Naive thymus-derived CD4-positive, alpha-beta T cell (primary cell): ENCODE results near the gene MLXIPL. TPM values are rescaled to one million over a fixed set of nuclear protein-coding genes. Genes with fewer than 3 reads are reported as not detected.
"Not testable (repeated sequence)": the region's sequence is repeated elsewhere in the genome, so short reads cannot be mapped to it uniquely, and the experiment has no call there.

Experiments
- ATAC-seq: fragments of 150-1000 bp; cut with Tn5 transposase; 2 replicates; pipeline ENCODE4 v1.10.0; 2021; ENCODE audit warnings: mild to moderate bottlenecking, moderate library complexity
- CTCF ChIA-PET: fragments of 350-600 bp; sonication (Branson Sonifier 250); formaldehyde crosslinking; loops from one replicate; lab custom pipeline; 2021; ENCODE audit warnings: antibody characterized with exemption; lab: Charles Lee
- POLR2A ChIA-PET: fragments of 350-600 bp; sonication (Branson Sonifier 250); formaldehyde crosslinking; loops from one replicate; lab custom pipeline; 2021; ENCODE audit warnings: antibody characterized with exemption, inconsistent platforms; lab: Charles Lee
- DNase-seq, 9 donors: peaks; one replicate each; pipeline versions ENCODE4 v3.0.0 to v3.0.0-alpha.2; 2020 to 2022; ENCODE audit warnings: mixed read lengths in 1 of 9
- H3K27ac ChIP-seq: one replicate; pipeline ENCODE4 v1.7.0; 2013; ENCODE audit warnings: mild to moderate bottlenecking, low read depth, low read length, moderate library complexity
- H3K27me3 ChIP-seq, 2 donors: one replicate each; pipeline ENCODE4 v1.7.0; 2013; ENCODE audit warnings: low read length in 2 of 2, mild to moderate bottlenecking in 2 of 2, moderate library complexity in 2 of 2; ENCODE audit not compliant: control insufficient read depth in 2 of 2, insufficient read depth in 2 of 2
- H3K36me3 ChIP-seq, 3 experiments: 1 replicate in 2 of 3; 2 replicates in 1 of 3; pipeline ENCODE4 v1.7.0; 2013; ENCODE audit warnings: low read length in 3 of 3, mild to moderate bottlenecking in 3 of 3, moderate library complexity in 1 of 3; ENCODE audit not compliant: insufficient read depth in 3 of 3, control insufficient read depth in 2 of 3
- H3K4me1 ChIP-seq, 2 donors: one replicate each; pipeline ENCODE4 v1.7.0; 2013; ENCODE audit warnings: low read length in 2 of 2, mild to moderate bottlenecking in 2 of 2, moderate library complexity in 1 of 2; ENCODE audit not compliant: control insufficient read depth in 2 of 2, insufficient read depth in 2 of 2
- H3K4me3 ChIP-seq: 2 replicates; pipeline ENCODE4 v1.7.0; 2013; ENCODE audit warnings: mild to moderate bottlenecking, low read length
- H3K9me3 ChIP-seq, 3 experiments: 1 replicate in 2 of 3; 2 replicates in 1 of 3; pipeline ENCODE4 v1.7.0; 2013; ENCODE audit warnings: low read length in 3 of 3; ENCODE audit not compliant: control insufficient read depth in 2 of 3
- H3K27ac Mint-ChIP-seq, 9 donors: one replicate each; pipeline ENCODE4 v1.8.0; 2020 to 2022; ENCODE audit warnings: mixed read lengths in 9 of 9, mild to moderate bottlenecking in 8 of 9, moderate library complexity in 5 of 9, inconsistent platforms in 2 of 9
- H3K27me3 Mint-ChIP-seq, 5 donors: one replicate each; pipeline ENCODE4 v1.8.0; 2021 to 2022; ENCODE audit warnings: mixed read lengths in 5 of 5, mild to moderate bottlenecking in 1 of 5
- H3K36me3 Mint-ChIP-seq, 5 donors: one replicate each; pipeline ENCODE4 v1.8.0; 2020 to 2022; ENCODE audit warnings: mixed read lengths in 5 of 5, mild to moderate bottlenecking in 3 of 5, inconsistent platforms in 1 of 5
- H3K4me1 Mint-ChIP-seq, 7 donors: one replicate each; pipeline ENCODE4 v1.8.0; 2020 to 2022; ENCODE audit warnings: mixed read lengths in 7 of 7, mild to moderate bottlenecking in 3 of 7, inconsistent platforms in 1 of 7
- H3K4me3 Mint-ChIP-seq, 10 donors: one replicate each; pipeline ENCODE4 v1.8.0; 2020 to 2022; ENCODE audit warnings: mild to moderate bottlenecking in 10 of 10, mixed read lengths in 10 of 10, moderate library complexity in 6 of 10, inconsistent platforms in 2 of 10
- H3K9me3 Mint-ChIP-seq, 11 donors: one replicate each; pipeline ENCODE4 v1.8.0; 2020 to 2022; ENCODE audit warnings: mixed read lengths in 11 of 11, mild to moderate bottlenecking in 4 of 11, inconsistent platforms in 1 of 11, moderate library complexity in 1 of 11
- intact Hi-C, 2 donors: fragments of 100-400 bp; cut with micrococcal nuclease; formaldehyde crosslinking; loops; one replicate each; pipeline ENCODE4 v1.15.1; 2023
- polyA plus RNA-seq, 2 donors: library from polyadenylated mRNA; unstranded; fragments of 300-500 nt; fragmentation: Illumina TruSeq; gene quantifications; one replicate each; pipeline ENCODE4 v1.2.3, GENCODE V29; 2021
- total RNA-seq, 6 experiments: library from RNA in 5 of 6; stranded (reverse) in 5 of 6; gene quantifications; 1 replicate in 5 of 6; 2 replicates in 1 of 6; pipeline ENCODE4 v1.2.3 and lab custom pipeline; 2021 to 2026

Gene MLXIPL
- total and polyA plus RNA-seq, 7 experiments from 2014 or later: not detected

DNA sequence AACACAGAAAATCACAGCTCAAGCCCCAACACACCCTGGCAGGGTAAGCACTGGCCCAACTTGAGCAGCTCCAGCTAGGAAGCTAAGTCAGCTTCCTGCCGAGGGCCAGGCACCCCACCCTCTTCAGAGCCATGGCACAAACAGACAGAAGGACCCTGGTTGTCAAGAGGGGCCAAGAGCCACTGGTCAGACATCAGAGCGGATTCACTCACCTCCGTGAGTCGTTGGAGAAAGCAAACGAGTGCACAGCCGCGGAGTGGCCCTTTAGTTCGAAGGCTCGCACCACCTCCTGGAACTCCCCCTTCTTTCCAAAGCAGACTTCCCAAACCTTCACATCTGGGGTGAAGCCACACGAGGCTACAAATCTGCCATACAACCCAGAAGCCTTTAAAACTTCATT, 53.3 kb downstream of the MLXIPL start:
- intact Hi-C loops: loop anchor here (10.0 kb wide), 2 partner anchors 274 to 604 kb away; partner anchors contain the start of genes EIF4H (in 1 of the 2) and METTL27 (in 1 of the 2)
- Mint-ChIP-seq H3K4me3 (no peak overlapping the region), H3K4me1 (peaks cover 11 to 38% (median 29%) of the 10 kb centered on the region in 7 donors), H3K9me3 (no peaks in the 10 kb centered on the region), H3K36me3 (peaks cover 4 to 44% (median 14%) of the 10 kb centered on the region in 5 donors), H3K27me3 (no peaks in the 10 kb centered on the region), H3K27ac (peak overlapping the region in 2 of 9 donors; percentile 36 to 51)
- POLR2A ChIA-PET: no interaction called here
- CTCF ChIA-PET: interaction anchor here (0.6 kb wide), 1 partner anchor 11 kb away, joined by 3 read pairs; no protein-coding TSS in a partner anchor
- H3K27me3 ChIP-seq: no peaks in the 10 kb centered on the region
- H3K27ac ChIP-seq: no peak overlapping the region
- H3K4me3 ChIP-seq: no peak overlapping the region
- peaks cover under 1 to 13% of the 10 kb centered on the region in 2 donors for H3K4me1 ChIP-seq
- DNase-seq: no peak
- no peaks in the 10 kb centered on the region for H3K9me3 ChIP-seq
- ATAC-seq: no peak
- H3K36me3 ChIP-seq: peaks cover 6 to 59% (median 26%) of the 10 kb centered on the region in 3 experiments

- Mint-ChIP-seq H3K36me3 (peaks cover 4 to 44% (median 14%) of the 10 kb centered on the region in 5 donors), H3K9me3 (no peaks in the 10 kb centered on the region), H3K27me3 (no peaks in the 10 kb centered on the region), H3K4me3 (no peak overlapping the region), H3K27ac (no peak overlapping the region), H3K4me1 (peaks cover 11 to 43% (median 34%) of the 10 kb centered on the region in 7 donors)
- intact Hi-C loops: loop anchor here (10.0 kb wide), 2 partner anchors 274 to 604 kb away; partner anchors contain the start of genes EIF4H (in 1 of the 2) and METTL27 (in 1 of the 2)
- Histone ChIP-seq H3K9me3 (no peaks in the 10 kb centered on the region), H3K27ac (no peak overlapping the region), H3K4me1 (peaks cover 5 to 18% of the 10 kb centered on the region in 2 donors), H3K36me3 (peaks cover 6 to 59% (median 26%) of the 10 kb centered on the region in 3 experiments), H3K27me3 (no peaks in the 10 kb centered on the region), H3K4me3 (no peak overlapping the region)
- DNase-seq (no peak), ATAC-seq (no peak)
- POLR2A ChIA-PET: interaction anchor here (1.4 kb wide), 1 partner anchor 13 kb away, joined by 3 read pairs; the partner anchor contains the start of gene BCL7B
- CTCF ChIA-PET: no interaction called here
Measured at GRCh38 chr7:73570521-73570920, 53.8 kb downstream of the MLXIPL start.

DNA sequence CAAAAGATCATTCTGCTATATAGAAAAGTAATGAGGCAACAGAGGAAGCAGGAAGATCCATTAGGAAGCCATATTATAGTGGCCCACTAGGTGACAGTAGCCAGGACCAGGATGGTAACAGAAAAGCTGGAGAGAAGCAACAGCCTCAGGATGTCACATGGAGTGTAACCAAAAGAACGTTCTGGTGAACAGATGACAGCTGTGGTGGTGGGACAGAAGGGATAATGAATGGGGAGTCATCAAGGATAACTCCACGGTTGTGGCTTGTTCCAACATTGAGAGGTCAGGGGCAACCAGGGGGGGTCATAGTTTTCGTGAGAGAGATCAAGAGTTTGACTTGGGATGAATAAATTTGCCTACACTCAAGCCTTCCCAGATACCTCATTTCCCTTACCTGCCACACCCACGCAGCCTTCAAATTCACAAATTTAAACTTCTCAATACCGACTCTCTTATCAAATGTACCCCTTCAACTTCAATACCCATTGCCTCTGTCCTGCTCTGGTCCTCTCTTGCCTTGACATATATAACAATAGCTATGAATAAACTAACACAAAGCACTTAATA, 55.2 kb downstream of the MLXIPL start:
- no peak for DNase-seq
- ATAC-seq: no peak
- no peaks in the 10 kb centered on the region for H3K27me3 Mint-ChIP-seq
- no peak overlapping the region for H3K27ac ChIP-seq
- intact Hi-C loops: no loop called here
- ChIA-PET POLR2A (interaction anchor here (0.6 to 2.4 kb wide), 4 partner anchors 9 to 69 kb away, joined by 3 to 10 read pairs (median 6); partner anchors contain the start of genes BAZ1B, BCL7B and TBL2), CTCF (interaction anchor here (0.6 kb wide), 1 partner anchor 42 kb away, joined by 4 read pairs; no protein-coding TSS in a partner anchor)
- H3K9me3 ChIP-seq: no peaks in the 10 kb centered on the region
- H3K36me3 Mint-ChIP-seq: peaks cover 4 to 39% (median 10%) of the 10 kb centered on the region in 5 donors
- peaks cover 7 to 18% of the 10 kb centered on the region in 2 donors for H3K4me1 ChIP-seq
- no peaks in the 10 kb centered on the region for H3K9me3 Mint-ChIP-seq
- peaks cover 6 to 50% (median 20%) of the 10 kb centered on the region in 3 experiments for H3K36me3 ChIP-seq
- peaks cover 14 to 44% (median 33%) of the 10 kb centered on the region in 7 donors for H3K4me1 Mint-ChIP-seq
- no peak overlapping the region for H3K4me3 Mint-ChIP-seq
- H3K27me3 ChIP-seq: no peaks in the 10 kb centered on the region
- H3K4me3 ChIP-seq: no peak overlapping the region
- H3K27ac Mint-ChIP-seq: peak overlapping the region in 4 of 9 donors; percentile 4 to 48 (median 8)

DNA sequence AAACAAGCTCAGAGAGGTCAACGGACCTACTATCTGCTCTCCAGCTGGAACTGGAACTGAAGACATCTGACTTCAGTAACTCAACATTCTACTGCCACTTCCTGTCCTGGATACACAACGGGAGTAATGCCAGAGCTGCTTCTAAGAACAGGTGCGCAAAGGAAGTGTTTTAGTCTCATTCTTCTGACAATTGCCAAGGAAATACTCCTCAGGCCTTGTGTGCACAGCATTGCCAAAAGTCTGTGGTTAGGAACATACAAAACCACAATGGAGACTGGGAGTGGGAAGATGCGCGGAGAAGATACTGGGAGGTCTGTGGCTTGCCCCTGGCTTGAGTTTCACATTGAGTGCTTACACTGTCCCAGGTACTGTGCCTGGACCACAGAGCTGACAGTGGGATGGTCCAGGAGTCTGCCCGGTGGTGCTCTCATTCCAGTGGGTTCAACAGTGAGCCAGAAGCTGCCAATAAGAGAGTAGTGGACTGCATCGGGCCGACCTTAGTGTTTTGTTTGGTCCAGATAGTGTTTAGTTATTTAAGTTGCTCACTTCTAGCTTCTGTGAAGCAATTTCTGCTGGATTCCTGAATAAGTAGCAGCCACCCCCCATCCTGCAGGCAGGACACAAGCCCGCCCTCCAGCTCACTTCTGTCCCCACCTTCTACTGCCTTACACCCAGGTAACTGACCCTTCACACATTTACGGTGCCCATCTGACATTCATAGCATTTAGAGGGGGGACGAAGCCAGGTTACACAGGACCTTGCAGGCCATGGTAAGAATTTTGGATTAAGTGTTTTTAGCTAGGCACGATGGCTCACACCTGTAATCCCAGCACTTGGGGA, 56.3 kb downstream of the MLXIPL start:
- DNase-seq: no peak
- Histone ChIP-seq H3K27ac (no peak overlapping the region), H3K4me3 (no peak overlapping the region), H3K27me3 (no peaks in the 10 kb centered on the region), H3K4me1 (peaks cover 7 to 18% of the 10 kb centered on the region in 2 donors), H3K36me3 (peaks cover 6 to 39% (median 12%) of the 10 kb centered on the region in 3 experiments), H3K9me3 (no peaks in the 10 kb centered on the region)
- peak overlapping the region in 7 of 9 donors; percentile 51 to 84 (median 60) for H3K27ac Mint-ChIP-seq
- H3K9me3 Mint-ChIP-seq: no peaks in the 10 kb centered on the region
- H3K36me3 Mint-ChIP-seq: peaks cover 0 to 30% (median 5%) of the 10 kb centered on the region in 5 donors
- POLR2A ChIA-PET: interaction anchor here (1.1 to 2.4 kb wide), 4 partner anchors 9 to 46 kb away, joined by 3 to 10 read pairs (median 8); partner anchors contain the start of genes BAZ1B and TBL2
- intact Hi-C loops: no loop called here
- H3K4me3 Mint-ChIP-seq: no peak overlapping the region
- H3K27me3 Mint-ChIP-seq: no peaks in the 10 kb centered on the region
- CTCF ChIA-PET: interaction anchor here (0.6 to 1.0 kb wide), 3 partner anchors 8 to 157 kb away, joined by 3 to 4 read pairs (median 3); no protein-coding TSS in a partner anchor
- H3K4me1 Mint-ChIP-seq: peaks cover 12 to 44% (median 33%) of the 10 kb centered on the region in 7 donors
- no peak for ATAC-seq

GRCh38 chr7:73567140-73567539, 57.2 kb downstream of the MLXIPL start:
- peaks cover 6 to 30% (median 7%) of the 10 kb centered on the region in 3 experiments for H3K36me3 ChIP-seq
- Mint-ChIP-seq H3K27me3 (peaks cover 0 to 2% (median 0%) of the 10 kb centered on the region in 5 donors), H3K9me3 (no peaks in the 10 kb centered on the region), H3K4me1 (peaks cover 12 to 44% (median 33%) of the 10 kb centered on the region in 7 donors), H3K4me3 (peak overlapping the region in 1 of 10 donors; percentile 88), H3K36me3 (peaks cover 0 to 22% (median 5%) of the 10 kb centered on the region in 5 donors), H3K27ac (peak overlapping the region in 3 of 9 donors; percentile 25 to 84 (median 60))
- intact Hi-C loops: no loop called here
- no peaks in the 10 kb centered on the region for H3K27me3 ChIP-seq
- DNase-seq: no peak
- ATAC-seq: no peak
- H3K27ac ChIP-seq: no peak overlapping the region
- H3K4me1 ChIP-seq: peaks cover 7 to 18% of the 10 kb centered on the region in 2 donors
- ChIA-PET CTCF (interaction anchor here (0.8 kb wide), 1 partner anchor 158 kb away, joined by 3 read pairs; no protein-coding TSS in a partner anchor), POLR2A (interaction anchor here (1.6 to 2.4 kb wide), 5 partner anchors 8 to 45 kb away, joined by 8 to 22 read pairs (median 10); partner anchors contain the start of genes BAZ1B, BCL7B and TBL2)
- no peak overlapping the region for H3K4me3 ChIP-seq
- no peaks in the 10 kb centered on the region for H3K9me3 ChIP-seq

DNA sequence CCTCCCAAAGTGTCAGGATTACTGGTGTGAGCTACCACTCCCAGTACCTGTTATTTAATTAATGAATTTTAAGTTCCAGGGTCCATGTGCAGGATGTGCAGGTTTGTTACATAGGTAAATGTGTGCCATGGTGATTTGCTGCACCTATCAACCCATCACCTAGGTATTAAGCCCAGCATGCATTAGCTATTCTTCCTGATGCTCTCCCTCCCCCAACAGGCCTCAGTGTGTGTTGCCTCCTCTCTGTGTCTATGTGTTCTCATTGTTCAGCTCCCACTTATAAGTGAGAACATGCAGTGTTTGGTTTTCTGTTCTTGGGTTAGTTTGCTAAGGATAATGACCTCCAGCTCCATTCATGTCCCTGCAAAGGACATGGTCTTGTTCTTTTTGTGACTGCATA, 57.9 kb downstream of the MLXIPL start:
- POLR2A ChIA-PET: interaction anchor here (0.6 to 2.3 kb wide), 6 partner anchors 10 to 45 kb away, joined by 3 to 22 read pairs (median 6); partner anchors contain the start of genes BAZ1B, BCL7B and TBL2
- Mint-ChIP-seq H3K4me1 (peaks cover 12 to 44% (median 33%) of the 10 kb centered on the region in 7 donors), H3K27ac (peak overlapping the region; percentile 25 to 92 (median 77)), H3K36me3 (peaks cover 0 to 19% (median 5%) of the 10 kb centered on the region in 5 donors), H3K4me3 (peak overlapping the region; percentile 70 to 88 (median 81))
- DNase-seq, intact Hi-C loops, H3K27me3 ChIP-seq, H3K9me3 ChIP-seq, H3K9me3 Mint-ChIP-seq, H3K27me3 Mint-ChIP-seq: not testable (repeated sequence)
- peaks cover 7 to 18% of the 10 kb centered on the region in 2 donors for H3K4me1 ChIP-seq
- H3K27ac ChIP-seq: peak overlapping the region; percentile 48
- peaks cover 6 to 23% (median 7%) of the 10 kb centered on the region in 3 experiments for H3K36me3 ChIP-seq
- ATAC-seq: peak; percentile 42
- CTCF ChIA-PET: interaction anchor here (0.6 to 0.7 kb wide), 3 partner anchors 37 to 70 kb away, joined by 3 read pairs; no protein-coding TSS in a partner anchor
- H3K4me3 ChIP-seq: peak overlapping the region; percentile 44
